IMR-90 (cell line): ENCODE results near the gene TAF11L9.
"Not testable (repeated sequence)": the region's sequence is repeated elsewhere in the genome, so short reads cannot be mapped to it uniquely, and the experiment has no call there.

Source experiments
- CEBPB ChIP-seq: IDR thresholded peaks from 2 replicates; pipeline ENCODE4 v1.6.1; 2012; ENCODE audit warnings: low read depth, low read length, improper control_type of control experiment
- CHD1 ChIP-seq: IDR thresholded peaks from 2 replicates; pipeline ENCODE4 v1.6.1; 2012; ENCODE audit warnings: low read depth, low read length, improper control_type of control experiment
- POLR2A ChIP-seq: IDR thresholded peaks from 2 replicates; pipeline ENCODE4 v1.6.1; 2012; ENCODE audit warnings: mild to moderate bottlenecking, low read depth, low read length
- RAD21 ChIP-seq: IDR thresholded peaks from 2 replicates; pipeline ENCODE4 v1.6.1; 2012; ENCODE audit warnings: low read length, improper control_type of control experiment
- RFX5 ChIP-seq: IDR thresholded peaks from 2 replicates; pipeline ENCODE4 v1.8.0; 2012; ENCODE audit warnings: low read depth, mild to moderate bottlenecking, low read length, moderate library complexity
- TF ChIP-seq, protein P1 (sequence below): conservative IDR thresholded peaks from 2 replicates; pipeline ENCODE4 v1.5.1; 2012; ENCODE audit warnings: mild to moderate bottlenecking, low read depth, low read length, improper control_type of control experiment
- TF ChIP-seq, protein P2 (sequence below): fragments of 150-350 bp; IDR thresholded peaks from 2 replicates; pipeline ENCODE4 v1.6.1; 2016; ENCODE audit warnings: low read depth, mild to moderate bottlenecking, low read length, moderate library complexity, borderline replicate concordance

DNA sequence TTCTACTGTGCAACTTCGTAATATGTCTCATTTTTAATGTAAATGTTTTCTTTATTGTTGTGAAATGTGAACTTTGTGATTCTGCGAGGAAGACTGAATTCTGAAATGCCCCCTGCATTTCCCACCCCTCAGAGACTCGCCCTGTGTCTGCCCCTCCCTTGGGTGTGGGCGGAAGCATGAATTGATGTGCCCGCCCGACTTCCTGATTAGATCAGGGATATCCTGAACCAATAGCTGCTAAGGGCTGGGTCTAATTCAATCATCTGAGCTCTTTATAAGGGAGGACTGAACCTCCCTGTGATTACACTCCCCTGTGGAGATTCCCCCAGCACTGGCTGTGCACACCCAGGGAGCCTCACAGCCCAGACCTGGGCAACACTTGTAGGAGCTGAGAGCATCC lies 9.7 kb upstream of the TAF11L9 start, which contains the start of gene TAF11L11:
- TF ChIP-seq, protein P1, sequence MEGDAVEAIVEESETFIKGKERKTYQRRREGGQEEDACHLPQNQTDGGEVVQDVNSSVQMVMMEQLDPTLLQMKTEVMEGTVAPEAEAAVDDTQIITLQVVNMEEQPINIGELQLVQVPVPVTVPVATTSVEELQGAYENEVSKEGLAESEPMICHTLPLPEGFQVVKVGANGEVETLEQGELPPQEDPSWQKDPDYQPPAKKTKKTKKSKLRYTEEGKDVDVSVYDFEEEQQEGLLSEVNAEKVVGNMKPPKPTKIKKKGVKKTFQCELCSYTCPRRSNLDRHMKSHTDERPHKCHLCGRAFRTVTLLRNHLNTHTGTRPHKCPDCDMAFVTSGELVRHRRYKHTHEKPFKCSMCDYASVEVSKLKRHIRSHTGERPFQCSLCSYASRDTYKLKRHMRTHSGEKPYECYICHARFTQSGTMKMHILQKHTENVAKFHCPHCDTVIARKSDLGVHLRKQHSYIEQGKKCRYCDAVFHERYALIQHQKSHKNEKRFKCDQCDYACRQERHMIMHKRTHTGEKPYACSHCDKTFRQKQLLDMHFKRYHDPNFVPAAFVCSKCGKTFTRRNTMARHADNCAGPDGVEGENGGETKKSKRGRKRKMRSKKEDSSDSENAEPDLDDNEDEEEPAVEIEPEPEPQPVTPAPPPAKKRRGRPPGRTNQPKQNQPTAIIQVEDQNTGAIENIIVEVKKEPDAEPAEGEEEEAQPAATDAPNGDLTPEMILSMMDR = not testable (repeated sequence)
- TF ChIP-seq, protein P2, sequence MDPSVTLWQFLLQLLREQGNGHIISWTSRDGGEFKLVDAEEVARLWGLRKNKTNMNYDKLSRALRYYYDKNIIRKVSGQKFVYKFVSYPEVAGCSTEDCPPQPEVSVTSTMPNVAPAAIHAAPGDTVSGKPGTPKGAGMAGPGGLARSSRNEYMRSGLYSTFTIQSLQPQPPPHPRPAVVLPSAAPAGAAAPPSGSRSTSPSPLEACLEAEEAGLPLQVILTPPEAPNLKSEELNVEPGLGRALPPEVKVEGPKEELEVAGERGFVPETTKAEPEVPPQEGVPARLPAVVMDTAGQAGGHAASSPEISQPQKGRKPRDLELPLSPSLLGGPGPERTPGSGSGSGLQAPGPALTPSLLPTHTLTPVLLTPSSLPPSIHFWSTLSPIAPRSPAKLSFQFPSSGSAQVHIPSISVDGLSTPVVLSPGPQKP = not testable (repeated sequence)
- TF ChIP-seq POLR2A, CEBPB, CHD1, RFX5, RAD21: not testable (repeated sequence)
